ENCODE measurements around the gene MTR.

DNA sequence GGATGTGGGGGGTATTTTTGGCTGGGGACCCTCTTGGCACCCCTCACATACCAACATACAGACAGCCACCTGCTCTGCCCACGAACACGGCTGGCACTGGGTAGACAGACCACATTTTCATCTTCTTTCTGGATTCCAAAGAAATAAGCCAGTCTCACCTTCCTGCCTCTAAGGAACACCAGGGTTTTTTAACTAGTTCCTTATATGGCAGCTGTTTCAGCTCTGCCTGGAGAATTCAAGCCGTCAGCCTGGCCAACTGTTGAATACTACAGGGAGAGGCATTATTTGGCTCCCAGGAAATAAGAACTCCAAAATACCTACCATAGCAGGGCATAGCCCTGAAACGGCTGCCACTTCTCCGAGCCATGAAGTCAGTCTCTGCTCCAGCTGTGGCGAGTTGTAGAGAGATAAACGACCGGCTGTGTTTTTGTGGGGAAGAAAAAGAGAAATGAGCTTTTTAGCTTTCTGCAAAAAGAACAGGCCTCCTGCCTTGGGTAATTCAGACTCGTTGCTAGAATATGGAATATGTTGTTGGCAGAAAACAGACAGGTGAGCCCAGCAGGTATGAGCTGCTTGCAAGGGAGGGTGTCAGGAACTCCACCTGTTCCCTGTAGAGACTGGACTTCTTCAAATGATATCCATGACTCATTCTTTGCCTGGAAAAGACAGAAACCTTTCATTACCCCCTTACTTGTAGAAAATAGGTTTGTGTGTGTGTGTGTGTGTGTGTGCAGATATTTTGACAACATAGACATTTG lies 157.3 kb downstream of the MTR start:
- TF ChIP-seq, protein P1, sequence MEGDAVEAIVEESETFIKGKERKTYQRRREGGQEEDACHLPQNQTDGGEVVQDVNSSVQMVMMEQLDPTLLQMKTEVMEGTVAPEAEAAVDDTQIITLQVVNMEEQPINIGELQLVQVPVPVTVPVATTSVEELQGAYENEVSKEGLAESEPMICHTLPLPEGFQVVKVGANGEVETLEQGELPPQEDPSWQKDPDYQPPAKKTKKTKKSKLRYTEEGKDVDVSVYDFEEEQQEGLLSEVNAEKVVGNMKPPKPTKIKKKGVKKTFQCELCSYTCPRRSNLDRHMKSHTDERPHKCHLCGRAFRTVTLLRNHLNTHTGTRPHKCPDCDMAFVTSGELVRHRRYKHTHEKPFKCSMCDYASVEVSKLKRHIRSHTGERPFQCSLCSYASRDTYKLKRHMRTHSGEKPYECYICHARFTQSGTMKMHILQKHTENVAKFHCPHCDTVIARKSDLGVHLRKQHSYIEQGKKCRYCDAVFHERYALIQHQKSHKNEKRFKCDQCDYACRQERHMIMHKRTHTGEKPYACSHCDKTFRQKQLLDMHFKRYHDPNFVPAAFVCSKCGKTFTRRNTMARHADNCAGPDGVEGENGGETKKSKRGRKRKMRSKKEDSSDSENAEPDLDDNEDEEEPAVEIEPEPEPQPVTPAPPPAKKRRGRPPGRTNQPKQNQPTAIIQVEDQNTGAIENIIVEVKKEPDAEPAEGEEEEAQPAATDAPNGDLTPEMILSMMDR (IDR thresholded peaks at IDR 0.05; ENCODE audit: insufficient read depth, low read depth, low read length) = no peak
- TF ChIP-seq EZH2 (IDR thresholded peaks at IDR 0.05; ENCODE audit: insufficient read depth, low read length) = no peak
